Cerebellar nuclear complex (tissue), 1 donor: Measurements from ENCODE around the gene CLCA1.
"Not testable (repeated sequence)": the region's sequence is repeated elsewhere in the genome, so short reads cannot be mapped to it uniquely, and the experiment has no call there.

Experiments
- DNase-seq, 2 experiments: peaks; one replicate each; lab custom pipeline; 2025; lab: John Stamatoyannopoulos, UW

The CLCA1 gene

DNA sequence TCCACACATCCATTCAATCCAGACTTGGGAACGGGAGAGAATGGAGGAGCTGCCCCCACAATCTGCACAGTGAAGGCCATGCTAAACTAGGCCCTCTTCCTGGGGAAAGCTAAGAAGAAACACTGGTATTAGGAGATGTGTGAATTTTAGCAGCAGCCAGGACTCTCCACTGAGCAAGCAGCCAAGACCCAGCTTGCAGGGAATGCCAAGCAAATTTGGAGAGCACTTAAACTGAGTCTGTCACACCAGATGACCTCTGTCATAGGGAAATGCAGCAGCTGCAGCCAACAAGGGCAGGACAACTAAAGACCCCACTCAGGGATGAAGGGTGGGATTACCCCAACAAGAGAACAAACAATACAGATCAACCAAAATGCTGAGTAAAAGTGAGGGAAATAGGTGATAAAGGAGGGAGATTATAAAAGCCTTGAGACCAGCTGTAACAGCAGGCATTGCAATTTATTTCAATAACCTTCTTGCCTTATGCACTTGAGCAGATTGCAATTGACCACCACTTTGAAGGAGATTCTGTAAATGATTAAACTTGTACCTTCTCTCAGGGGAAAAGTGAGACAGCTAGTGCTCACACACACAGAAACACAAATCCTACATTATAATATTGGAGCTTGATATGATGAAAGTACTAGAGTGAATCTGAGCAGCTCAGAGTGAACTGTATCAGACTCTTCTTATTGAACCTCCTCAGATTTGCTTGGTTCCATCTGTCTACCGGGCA lies 2.5 kb upstream of the CLCA1 start:
- DNase-seq, result no peak

DNA sequence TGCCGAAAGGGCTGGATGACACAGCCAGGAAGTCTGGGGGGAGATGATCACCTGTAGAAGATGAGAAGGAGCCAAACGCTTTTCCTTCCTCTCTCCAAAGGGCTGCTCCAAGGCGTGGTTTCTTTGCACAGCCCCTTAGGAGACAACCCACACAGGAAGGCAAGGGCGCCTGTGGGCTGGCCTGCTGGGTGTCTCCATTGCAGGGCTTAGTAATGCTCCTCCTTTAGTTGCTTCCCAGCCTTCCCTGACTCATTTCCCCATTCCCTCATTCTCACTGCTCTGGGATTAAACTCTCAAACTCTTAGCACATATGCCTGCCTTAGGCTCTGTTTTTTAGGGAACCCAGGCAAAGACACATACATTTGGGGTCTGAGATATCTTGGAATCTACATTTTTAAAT lies 1.7 kb upstream of the CLCA1 start:
- no peak for DNase-seq

DNA sequence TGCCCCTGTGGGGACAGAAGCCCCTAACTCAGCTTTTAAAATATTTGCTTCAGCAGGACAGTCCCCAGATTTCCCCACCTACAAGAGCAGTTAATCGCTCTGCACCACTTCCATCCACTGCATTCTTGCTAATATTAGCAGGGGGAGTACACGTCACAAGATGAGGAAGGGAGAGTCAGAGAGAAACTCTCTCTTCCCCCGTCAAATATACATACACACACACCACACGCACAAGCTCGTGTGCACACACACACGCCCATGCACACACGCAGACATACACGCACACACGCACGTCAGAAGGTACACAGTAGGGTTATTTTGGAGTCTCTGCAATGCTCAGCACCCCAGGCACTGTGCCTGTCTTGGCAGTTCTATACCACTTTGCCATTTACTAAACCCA lies 2.1 kb downstream of the CLCA1 start:
- DNase-seq, result no peak

DNA sequence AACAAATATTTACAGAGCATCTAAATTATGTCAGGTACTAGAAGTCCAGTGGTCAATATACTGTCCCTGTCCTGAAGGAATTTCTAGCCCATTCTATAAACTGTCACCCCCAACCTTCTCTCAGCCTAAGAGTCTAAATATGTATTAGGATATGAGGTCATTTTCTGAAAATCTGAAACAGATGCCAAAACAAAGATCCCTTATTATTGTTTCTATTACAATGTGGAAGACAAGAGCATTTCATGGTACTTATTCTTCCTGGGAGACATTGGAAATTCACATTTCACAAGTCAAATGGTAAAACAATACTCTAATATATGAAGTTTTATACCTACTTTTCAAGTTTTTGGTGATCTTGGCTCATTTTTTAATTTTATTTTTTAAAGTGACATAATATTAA lies 2.6 kb downstream of the CLCA1 start:
- DNase-seq, result no peak

DNA sequence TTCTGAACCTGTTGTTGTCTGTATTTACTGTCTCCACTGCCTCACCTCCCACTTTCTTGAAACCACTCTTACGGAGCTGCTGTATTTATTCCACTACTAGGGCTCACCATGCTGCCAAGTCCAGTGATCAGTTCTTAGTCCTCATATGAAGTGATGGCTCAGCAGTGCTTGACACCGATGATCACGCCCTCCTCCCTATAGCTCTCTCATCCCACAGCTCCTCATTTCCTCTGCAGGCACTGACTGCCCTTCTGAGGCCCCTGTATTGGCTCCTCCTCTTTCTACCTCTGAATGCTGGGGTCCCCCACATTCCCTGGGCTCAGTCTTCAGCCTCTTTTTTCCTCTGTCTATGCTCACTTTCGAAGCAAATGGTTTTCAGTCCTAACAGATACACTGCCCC lies 3.4 kb downstream of the CLCA1 start:
- DNase-seq, result no peak

DNA sequence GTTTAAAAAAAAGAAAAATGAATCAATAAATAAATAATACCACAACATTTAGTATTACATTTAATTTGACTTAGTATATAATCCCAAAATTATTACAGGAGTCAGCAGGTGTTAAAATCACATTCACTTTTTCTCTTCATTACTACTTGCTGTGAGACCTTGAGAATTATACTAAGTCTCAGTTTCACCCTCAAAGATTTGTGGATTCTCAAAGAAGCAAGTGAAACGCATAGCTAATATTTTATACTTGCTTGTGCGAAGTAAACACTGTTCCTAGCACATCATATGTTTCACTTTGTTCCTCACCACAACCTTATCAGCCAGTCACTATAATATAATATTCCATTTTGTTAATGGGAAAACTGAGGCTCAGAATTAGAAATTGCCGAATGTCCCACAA lies 4.0 kb downstream of the CLCA1 start:
- DNase-seq, result no peak

DNA sequence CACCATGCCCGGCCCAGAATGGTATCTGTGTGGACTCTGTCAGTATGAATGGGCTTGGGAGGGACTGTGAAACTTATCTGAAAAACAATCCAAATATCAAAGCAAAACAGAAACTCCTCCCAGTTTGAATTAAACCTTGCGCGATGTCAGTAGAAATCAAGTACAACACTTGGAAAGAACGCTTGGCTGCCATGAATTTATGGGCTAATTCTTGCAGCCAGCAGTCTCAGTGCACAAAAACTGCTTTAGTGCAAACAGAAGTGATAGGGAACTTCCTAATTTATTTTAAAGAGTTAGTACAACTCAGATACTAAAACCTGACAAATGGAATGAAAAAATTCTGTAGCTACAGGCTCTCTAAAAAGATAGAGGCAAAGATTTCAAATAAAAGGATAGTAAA lies 8.5 kb downstream of the CLCA1 start:
- no peak for DNase-seq

DNA sequence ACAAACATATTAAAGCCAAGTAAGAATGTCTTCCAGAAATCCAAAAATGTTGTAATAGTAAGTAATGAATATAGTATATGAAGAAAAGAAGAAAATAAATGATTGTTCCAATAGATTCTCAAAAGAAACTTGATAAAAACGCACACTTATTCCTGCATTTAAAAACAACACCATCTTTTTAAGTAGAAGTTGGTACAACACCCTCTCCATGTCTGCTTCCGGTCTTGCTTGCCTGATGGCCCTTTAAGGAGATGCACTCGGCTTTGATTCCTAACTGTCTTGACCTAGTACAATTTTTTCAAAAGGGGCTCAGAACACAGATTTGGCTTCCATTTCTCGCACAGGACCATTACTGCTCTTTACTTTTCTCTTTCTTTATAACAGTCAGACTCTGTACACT lies 9.0 kb downstream of the CLCA1 start:
- DNase-seq, result no peak

DNA sequence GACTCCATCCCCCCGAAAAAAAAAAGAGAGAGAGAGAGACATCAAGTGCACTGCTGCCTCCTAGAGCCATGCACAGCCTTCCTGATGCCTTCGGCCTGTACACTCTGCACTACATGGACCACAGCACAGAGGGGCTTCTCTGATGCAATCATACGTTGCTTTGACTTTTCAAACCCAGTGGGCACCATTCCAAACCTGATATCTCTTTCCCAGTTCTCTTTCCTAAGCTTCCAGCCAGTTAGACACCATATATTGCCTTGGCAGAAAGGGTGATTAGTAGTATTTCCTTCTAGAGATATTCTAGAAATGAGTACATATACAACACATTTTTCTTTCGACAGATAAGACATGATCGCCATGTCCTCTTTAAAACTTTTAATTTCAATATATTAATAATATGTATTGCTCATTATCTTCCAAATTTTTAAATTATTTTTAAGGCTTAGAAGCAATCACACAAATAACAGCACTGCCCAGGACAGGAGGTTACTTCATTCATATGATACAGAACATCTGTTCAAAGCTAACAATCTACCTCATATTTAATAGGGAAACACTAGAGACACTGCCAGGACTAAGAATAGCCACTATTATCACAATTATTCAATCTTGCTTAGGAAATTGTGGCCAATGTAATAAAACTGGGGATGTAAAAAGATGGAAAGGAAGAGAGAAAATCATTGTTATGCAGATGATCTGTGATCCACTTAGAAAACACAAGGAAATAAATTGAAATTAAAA lies 9.9 kb downstream of the CLCA1 start:
- no peak for DNase-seq

DNA sequence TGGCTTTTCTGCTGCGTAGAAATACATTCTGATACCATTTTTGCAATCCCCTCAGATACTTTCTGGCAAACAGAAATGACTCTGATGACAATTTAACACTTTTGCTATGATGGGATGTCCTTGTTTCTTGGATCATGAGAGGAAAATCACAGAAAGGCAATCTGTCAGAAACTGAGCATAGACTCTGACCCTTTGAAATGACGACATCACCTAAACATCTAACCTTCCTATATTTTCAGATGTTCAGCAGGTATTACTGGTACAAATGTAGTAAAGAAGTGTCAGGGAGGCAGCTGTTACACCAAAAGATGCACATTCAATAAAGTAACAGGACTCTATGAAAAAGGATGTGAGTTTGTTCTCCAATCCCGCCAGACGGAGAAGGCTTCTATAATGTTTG lies 13.2 kb downstream of the CLCA1 start:
- no peak for DNase-seq

DNA sequence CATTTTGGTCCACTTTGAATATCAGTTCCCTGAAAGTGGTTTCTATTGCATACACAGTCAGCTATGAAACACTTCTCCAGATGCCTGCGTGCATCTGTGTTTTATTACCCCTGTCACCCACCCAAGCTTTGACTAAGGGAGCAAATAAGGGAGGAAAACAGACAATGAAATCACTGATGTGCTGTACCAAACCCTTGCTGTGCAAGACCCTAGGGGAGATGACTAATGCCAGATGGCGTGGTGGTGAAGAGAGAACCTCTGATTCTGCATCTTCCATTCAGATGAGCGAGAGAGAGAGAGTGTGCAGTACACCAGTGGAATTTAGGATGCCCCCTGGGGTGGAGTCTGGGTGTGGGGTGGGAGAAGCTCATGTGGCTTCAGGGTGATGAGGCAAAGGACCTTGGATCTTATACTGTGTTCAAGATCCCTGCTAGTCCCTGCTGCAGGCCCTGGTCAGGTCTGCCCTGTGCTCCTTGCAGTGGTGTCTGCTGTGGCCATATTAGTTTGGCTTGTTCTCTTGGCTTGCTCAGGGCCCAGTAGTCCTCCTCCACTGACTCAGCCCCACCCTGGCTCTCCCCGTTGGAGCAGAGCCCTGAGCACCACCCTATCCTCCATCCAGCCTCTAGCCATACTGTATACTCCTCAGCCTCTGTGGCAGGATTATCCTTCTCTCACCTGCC lies 18.5 kb downstream of the CLCA1 start:
- no peak for DNase-seq

DNA sequence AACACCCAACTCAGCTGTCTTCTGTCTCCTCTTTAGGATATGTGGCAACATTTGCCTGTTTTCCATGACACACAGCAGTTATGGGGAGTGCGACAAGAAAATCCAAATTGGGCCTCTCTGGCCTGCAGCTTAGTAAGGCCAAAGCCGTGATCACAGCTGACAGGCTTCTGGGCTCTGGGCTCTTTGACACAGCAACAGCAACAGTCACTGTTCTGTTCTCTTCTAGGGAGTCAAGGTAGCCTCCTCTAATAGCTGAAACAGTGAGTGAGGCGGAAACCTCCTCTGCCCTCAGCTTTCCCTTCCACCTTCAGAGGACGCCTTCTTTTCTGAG lies 19.0 kb downstream of the CLCA1 start:
- DNase-seq, result no peak

DNA sequence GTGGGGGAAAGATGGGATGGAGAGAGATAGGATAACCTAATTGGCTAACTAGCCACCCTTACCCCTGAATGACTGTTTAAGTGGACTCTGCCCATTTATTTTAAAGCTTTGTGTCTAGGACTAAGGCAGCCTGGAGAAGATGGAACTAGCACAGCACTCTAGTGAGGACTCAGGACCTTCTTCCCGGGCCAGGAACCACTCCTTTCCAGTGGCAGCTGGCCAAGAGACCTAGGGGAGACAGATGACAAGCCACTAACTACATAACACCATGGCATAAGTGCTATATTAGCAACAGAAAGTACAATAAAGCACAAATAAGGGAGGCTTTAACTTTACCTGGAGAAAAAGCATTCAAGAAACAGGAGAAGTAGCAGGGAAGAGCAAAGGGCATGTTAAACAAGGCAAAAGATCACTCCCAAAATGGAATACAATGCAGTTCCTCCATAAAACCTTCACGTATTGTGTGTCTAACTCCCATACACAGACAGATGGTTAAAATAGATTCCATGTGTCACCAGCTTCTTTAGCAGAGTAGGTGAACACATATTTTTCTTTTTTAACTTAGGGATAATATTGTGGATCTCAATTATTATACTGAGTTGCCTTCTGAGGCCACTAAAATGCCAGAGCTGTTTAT lies 20.6 kb downstream of the CLCA1 start:
- no peak for DNase-seq

DNA sequence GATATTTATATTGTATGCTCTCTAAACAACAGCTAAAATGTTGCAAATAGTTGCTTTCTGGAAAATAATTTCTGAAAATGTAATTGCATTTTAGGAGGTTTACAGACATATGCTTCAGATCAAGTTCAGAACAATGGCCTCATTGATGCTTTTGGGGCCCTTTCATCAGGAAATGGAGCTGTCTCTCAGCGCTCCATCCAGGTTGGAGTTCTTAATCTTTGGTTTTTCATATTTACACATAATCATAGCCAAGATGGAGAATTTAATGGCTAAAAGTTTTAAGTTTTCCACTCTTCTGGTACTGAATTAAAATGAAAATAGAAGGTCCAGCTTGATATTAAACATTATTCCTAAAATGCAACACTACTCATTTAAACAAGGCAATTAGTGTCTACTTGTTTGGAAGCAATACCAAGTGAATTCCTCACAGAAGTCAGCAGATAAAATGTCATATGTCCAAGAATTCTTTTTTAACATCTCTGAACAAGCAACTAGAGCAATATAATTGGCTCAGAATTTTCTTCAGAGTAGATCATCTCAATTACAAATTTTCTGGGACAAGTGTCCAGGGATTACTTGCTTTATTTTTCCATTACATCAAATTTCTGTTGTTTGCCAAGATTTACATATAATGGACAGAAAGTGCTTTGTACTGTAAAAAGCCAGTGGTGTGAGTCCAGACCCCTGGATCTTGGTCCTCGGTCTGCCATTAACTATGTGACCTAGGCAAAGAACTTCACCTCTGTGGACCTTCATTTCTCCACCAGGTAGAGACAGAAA lies 22.6 kb downstream of the CLCA1 start:
- no peak for DNase-seq

DNA sequence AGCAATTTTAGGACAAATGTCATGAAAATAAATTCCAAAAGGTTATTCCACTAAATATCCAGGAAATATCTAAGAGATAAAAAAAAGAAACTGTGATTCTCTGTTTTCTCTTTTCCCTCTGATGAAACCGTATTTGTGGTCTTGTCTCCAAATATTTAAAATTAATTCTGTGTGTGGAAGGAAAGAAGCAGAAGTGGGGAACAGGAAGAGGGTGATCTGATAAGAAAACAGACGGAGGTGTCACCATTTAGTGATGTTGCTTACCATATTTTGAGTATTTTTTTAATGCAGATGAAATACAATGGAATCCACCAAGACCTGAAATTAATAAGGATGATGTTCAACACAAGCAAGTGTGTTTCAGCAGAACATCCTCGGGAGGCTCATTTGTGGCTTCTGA lies 29.6 kb downstream of the CLCA1 start:
- DNase-seq, result no peak

DNA sequence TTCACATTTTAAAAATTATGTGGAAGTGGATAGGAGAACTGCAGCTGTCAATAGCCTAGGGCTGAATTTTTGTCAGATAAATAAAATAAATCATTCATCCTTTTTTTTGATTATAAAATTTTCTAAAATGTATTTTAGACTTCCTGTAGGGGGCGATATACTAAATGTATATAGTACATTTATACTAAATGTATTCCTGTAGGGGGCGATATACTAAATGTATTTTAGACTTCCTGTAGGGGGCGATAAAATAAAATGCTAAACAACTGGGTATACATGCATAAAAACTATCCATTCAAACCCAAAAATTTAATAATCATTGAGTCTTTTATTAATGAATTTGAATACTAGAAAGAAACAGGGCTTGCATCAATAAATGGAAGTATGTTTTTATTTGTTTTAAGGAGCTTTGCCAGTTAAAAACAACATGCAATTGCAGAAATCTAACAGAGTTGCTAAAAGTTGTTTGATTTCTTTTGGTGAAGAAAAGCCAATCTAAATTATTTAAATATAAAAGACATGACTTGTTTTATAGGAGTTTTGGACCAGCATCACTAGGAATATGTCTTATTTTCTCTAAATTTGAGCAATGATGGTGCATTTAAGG lies 31.4 kb downstream of the CLCA1 start:
- no peak for DNase-seq

DNA sequence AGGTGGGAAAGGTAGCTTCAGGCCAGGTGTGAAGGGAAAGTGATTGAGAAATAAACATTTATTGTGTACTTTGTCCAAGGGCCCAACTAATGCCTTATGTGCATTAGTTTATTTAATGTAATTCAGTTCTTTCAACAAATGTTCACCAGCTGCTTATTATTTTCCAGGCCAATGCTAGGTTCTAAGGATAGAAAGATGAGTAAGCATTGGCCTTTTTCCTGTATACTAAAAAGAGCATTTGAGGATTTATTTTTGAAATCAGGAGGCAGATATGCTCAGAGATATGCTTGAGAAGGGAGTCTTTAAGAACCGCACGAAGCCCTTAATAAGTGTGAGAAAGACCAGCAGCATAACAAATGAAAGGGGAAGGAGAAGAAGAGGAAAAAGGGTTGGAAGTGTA lies 32.0 kb downstream of the CLCA1 start:
- no peak for DNase-seq

DNA sequence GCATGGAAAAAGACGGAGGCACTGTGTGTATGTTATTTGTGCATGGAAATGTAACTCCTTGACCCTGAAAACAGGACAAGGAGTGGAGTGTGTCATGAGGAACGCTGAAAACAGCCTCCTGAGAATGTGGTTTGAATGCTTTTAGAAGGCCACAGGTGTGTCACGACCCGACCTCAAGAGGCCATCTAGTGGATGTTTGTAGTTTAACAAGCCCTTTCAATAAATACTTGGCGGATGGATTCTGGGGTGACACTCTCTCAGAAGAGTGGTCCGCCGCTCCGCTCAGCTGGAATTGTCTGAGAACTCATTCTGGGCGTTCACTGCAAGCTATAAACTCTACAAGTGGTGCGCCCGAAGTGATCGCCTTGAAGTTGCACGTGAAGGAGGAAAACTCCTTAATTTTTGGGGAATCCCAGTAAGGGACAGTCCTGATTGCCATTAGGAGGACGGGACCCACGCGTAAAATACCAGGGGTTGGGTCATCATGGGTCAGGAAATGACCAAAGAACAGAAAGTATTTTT lies 33.5 kb downstream of the CLCA1 start:
- not testable (repeated sequence) for DNase-seq

DNA sequence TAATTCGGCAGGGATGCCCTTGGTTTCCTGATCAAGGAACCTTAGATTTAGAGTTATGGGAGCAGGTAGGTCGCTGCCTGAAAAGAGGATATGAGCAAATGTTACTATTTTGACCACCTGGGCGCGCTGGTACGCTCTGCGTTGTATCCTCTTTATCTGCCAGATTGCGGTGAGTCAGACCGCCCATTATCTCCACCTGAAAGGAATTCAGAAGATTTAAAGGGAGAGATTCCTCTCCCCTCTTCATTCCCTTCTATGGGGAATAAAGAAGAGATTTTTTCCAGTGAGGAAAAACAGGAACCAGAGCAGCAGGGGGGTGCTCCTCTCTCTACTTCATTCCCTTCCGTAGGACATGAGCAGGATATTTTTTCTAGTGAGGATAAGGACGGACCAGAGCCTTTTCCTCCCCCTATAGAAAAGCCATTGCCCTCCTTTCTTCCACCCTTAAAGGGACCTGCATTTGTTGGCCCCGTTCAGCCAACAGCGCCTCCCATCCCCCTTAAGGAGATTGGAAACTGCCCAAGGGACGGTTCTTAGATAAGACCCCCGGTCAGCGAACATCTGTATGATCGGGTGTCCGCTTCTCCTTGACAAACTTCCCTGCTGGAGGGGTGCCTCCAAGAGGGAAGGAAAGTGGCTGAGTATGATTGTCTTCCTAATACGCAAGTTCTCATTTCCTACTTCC lies 34.1 kb downstream of the CLCA1 start:
- no peak for DNase-seq

DNA sequence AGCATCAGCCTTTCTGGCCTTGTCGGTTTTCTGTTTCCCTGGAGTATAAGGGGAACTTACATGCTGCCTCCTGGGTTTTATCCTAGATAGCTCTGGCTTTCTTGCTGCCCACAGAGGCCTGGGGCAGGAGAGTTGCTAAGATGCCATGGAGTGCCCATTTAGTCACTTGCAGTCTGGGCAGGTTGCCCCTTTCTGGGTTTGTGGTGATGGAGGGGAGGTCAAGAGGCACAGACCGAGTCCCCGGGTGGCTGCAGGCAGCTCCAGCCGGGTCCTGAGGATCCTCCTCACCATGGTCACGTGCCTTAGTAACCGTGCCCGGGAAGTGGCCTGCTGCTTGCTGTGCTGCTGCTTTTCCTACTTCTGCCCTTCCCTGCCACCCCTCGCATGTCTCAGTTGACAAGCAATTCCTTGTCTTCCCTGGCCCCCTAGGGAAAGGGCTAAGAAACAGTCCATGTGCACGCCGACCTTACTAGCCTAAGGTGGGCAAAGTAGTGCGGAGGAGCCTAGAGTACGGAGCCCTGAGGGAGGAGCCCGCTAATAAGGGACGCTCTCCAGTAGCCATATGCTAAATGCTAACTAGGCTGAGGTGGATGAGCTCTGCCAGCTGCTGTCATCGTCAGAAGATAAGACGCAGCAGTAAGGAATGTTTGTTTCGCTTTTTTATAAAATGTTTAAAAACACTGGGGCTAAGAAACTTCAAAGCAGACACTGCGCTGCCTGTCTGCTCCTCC lies 34.8 kb downstream of the CLCA1 start:
- no peak for DNase-seq
